Measurements from ENCODE around the gene ZNF646. TPM values are rescaled to one million over a fixed set of nuclear protein-coding genes. Genes with fewer than 3 reads are reported as not detected.
A peak's percentile ranks its signal among the peaks of the same experiment; 100 is the strongest.

Gene ZNF646
- total and polyA plus RNA-seq, 2 of the 13 experiments (the other 11 are each of a cell fraction or from before 2014, with no cell fraction given) = 3.4 to 10.9 TPM

GRCh38 chr16:31093132-31093703 lies 19.0 kb downstream of the ZNF646 start (continued):
- TF ChIP-seq ZBTB40 (IDR thresholded peaks at IDR 0.05) = no peak
- 0 out of 2 replicates have a peak, but pooled peaks have one; percentile 13 for TF ChIP-seq ZBTB40 (CRISPR knock-in tag; IDR thresholded peaks at IDR 0.05)
- TF ChIP-seq NCOR1 (IDR thresholded peaks at IDR 0.05; ENCODE audit: borderline replicate concordance, low read length) = 0 out of 2 replicates have a peak, but pooled peaks have one; percentile 19
- TF ChIP-seq RBAK (CRISPR knock-in tag; IDR thresholded peaks at IDR 0.05) = no peak
- TF ChIP-seq ZNF121 (CRISPR knock-in tag; IDR thresholded peaks at IDR 0.05) = no peak
- TF ChIP-seq SALL2 (CRISPR knock-in tag; IDR thresholded peaks at IDR 0.05) = no peak
- no peak for TF ChIP-seq AGO1 (IDR thresholded peaks at IDR 0.05; ENCODE audit: low read depth, low read length, poor library complexity, severe bottlenecking)
- TF ChIP-seq ATF1 (CRISPR knock-in tag; IDR thresholded peaks at IDR 0.05) = no peak
- TF ChIP-seq DNMT3B (CRISPR knock-in tag; conservative IDR thresholded peaks at IDR 0.05) = no peak
- no peak for TF ChIP-seq DPF2 (CRISPR knock-in tag; IDR thresholded peaks at IDR 0.05; ENCODE audit: borderline replicate concordance, low read depth)
- TF ChIP-seq HBP1 (CRISPR knock-in tag; IDR thresholded peaks at IDR 0.05; ENCODE audit: low read depth) = no peak
- TF ChIP-seq ZNF800 (CRISPR knock-in tag; IDR thresholded peaks at IDR 0.05) = no peak
- TF ChIP-seq PRDM10 (CRISPR knock-in tag; IDR thresholded peaks at IDR 0.05; ENCODE audit: low read depth) = no peak
